ENCODE data around the gene INHA. TPM values are rescaled to one million over a fixed set of nuclear protein-coding genes. Genes with fewer than 3 reads are reported as not detected.

Gene INHA
- total and polyA plus RNA-seq, 4 donors = 0.51 to 3.6 (median 0.55) TPM; not detected in 1

DNA sequence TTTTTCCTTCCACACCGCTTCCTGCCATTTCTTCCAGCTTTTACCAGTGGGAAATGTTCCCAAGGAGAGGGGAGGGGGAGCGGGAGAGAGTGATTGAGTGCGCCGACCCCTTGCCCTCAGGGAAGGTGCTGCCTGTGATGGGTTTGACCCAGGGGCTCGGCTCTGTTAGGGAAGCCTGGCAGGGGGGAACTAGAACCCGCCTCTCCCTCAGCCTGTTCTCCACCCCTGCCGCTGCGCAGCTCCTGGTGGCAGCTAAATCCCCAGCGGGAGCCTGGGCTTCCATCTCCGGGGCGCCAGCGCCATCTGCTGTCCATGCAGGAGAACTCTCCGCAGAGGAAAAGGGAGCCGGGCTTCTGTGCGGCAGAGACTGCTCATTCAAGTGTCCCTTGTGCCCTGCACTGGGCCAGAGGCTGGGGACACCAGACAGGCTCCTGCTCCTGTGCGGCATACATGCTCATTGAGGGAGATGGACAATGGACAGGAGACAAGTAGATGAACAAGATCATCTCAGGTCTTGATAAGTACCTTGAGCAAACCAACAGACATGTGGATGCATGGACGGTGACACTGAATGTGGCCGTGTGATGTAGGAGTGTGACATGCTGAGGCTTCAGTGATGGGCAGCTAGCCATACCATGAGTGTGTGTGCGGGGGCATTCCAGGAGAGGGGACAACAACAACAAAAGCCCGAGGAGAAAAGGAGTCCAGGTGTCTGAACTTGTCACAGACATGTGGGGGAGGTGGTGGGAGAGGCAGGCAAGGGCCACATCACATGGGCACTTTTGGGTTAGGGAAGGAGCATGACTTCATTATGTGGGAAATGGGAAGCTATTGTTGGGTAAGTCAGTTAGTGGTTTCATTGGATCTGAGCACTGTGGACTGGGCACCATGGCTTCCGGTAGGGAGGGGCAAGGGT lies 41.8 kb upstream of the INHA start:
- Histone ChIP-seq H3K4me3 (ENCODE audit: low read length in 2 of 2) (no peak overlapping the region), H3K27me3 (ENCODE audit: control insufficient read depth in 1 of 2, insufficient read depth in 2 of 2, low read length in 1 of 2) (no peaks in the 10 kb centered on the region), H3K27ac (ENCODE audit: low read depth in 1 of 2, low read length in 2 of 2) (no peak overlapping the region), H3K4me1 (ENCODE audit: control insufficient read depth in 1 of 2, insufficient read depth in 2 of 2, low read length in 2 of 2) (no peaks in the 10 kb centered on the region), H3K9me3 (ENCODE audit: control insufficient read depth, low read length) (no peaks in the 10 kb centered on the region), H3K36me3 (ENCODE audit: control insufficient read depth in 1 of 2, insufficient read depth in 2 of 2, low read length in 1 of 2) (no peaks in the 10 kb centered on the region)
- DNase-seq = peak; percentile 91 to 97
- 10 to 16% methylated on average over 16 to 21 of the region's 21 CpGs for whole genome bisulfite sequencing, 2 donors
- intact Hi-C loops (cut with DNase I) = loop anchor here in 1 of 2 donors (1.0 to 10.0 kb wide), 2 partner anchors 127 to 366 kb away; partner anchors contain the start of gene NHEJ1
- peak; percentile 92 for ATAC-seq (ENCODE audit: low FRiP score)

DNA sequence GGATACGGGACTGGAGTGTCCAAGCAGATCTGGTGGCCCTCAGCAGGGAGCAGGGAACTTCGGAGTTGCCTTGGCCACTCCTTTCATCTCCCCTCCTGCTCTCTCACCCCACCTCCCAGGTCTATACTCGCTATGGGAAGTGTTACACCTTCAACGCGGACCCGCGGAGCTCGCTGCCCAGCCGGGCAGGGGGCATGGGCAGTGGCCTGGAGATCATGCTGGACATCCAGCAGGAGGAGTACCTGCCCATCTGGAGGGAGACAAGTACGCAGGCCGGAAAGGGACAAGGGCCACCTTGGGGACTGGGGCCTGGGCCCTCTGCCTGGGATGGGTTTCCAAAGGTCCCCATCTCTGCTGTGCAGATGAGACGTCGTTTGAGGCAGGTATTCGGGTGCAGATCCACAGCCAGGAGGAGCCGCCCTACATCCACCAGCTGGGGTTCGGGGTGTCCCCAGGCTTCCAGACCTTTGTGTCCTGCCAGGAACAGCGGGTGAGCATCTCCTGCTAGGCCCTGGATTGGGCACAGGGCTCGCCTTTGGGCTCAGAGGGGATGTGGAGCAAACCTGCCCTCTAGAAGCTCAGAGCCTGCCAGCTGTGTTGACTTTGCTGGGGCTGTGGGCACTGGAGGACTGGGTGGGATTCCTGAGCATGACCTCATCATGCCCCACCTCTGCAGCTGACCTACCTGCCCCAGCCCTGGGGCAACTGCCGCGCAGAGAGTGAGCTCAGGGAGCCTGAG lies 40.3 kb upstream of the INHA start:
- Histone ChIP-seq H3K9me3 (ENCODE audit: control insufficient read depth, low read length) (no peaks in the 10 kb centered on the region), H3K4me1 (ENCODE audit: control insufficient read depth in 1 of 2, insufficient read depth in 2 of 2, low read length in 2 of 2) (no peaks in the 10 kb centered on the region), H3K27me3 (ENCODE audit: control insufficient read depth in 1 of 2, insufficient read depth in 2 of 2, low read length in 1 of 2) (no peaks in the 10 kb centered on the region), H3K4me3 (ENCODE audit: low read length in 2 of 2) (no peak overlapping the region), H3K36me3 (ENCODE audit: control insufficient read depth in 1 of 2, insufficient read depth in 2 of 2, low read length in 1 of 2) (no peaks in the 10 kb centered on the region), H3K27ac (ENCODE audit: low read depth in 1 of 2, low read length in 2 of 2) (no peak overlapping the region)
- WGBS, 2 donors = 87 to 88% methylated on average over 19 to 20 of the region's 20 CpGs
- intact Hi-C loops (cut with DNase I) = loop anchor here in 1 of 2 donors (10.0 kb wide), 1 partner anchor 367 kb away; the partner anchor contains the start of gene NHEJ1
- ATAC-seq (ENCODE audit: low FRiP score) = no peak
- no peak for DNase-seq

DNA sequence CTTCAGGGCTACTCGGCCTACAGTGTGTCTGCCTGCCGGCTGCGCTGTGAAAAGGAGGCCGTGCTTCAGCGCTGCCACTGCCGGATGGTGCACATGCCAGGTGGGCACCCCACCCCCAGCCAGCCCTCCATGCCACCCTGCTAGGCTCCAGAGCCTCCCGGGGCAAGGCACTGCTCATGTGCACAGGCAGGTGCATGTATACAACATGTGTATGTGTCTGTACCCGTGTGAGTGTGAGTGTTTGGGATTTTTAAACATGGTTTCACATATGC lies 39.8 kb upstream of the INHA start:
- no peak overlapping the region for H3K4me3 ChIP-seq (ENCODE audit: low read length in 2 of 2)
- no peak for ATAC-seq (ENCODE audit: low FRiP score)
- H3K27me3 ChIP-seq (ENCODE audit: control insufficient read depth in 1 of 2, insufficient read depth in 2 of 2, low read length in 1 of 2) = no peaks in the 10 kb centered on the region
- no peaks in the 10 kb centered on the region for H3K9me3 ChIP-seq (ENCODE audit: control insufficient read depth, low read length)
- 86 to 87% methylated on average over 8 of the region's 8 CpGs for WGBS, 2 donors
- DNase-seq = no peak
- H3K4me1 ChIP-seq (ENCODE audit: control insufficient read depth in 1 of 2, insufficient read depth in 2 of 2, low read length in 2 of 2) = no peaks in the 10 kb centered on the region
- intact Hi-C loops (cut with DNase I) = loop anchor here in 1 of 2 donors (10.0 kb wide), 1 partner anchor 368 kb away; the partner anchor contains the start of gene NHEJ1
- no peaks in the 10 kb centered on the region for H3K36me3 ChIP-seq (ENCODE audit: control insufficient read depth in 1 of 2, insufficient read depth in 2 of 2, low read length in 1 of 2)
- no peak overlapping the region for H3K27ac ChIP-seq (ENCODE audit: low read depth in 1 of 2, low read length in 2 of 2)

DNA sequence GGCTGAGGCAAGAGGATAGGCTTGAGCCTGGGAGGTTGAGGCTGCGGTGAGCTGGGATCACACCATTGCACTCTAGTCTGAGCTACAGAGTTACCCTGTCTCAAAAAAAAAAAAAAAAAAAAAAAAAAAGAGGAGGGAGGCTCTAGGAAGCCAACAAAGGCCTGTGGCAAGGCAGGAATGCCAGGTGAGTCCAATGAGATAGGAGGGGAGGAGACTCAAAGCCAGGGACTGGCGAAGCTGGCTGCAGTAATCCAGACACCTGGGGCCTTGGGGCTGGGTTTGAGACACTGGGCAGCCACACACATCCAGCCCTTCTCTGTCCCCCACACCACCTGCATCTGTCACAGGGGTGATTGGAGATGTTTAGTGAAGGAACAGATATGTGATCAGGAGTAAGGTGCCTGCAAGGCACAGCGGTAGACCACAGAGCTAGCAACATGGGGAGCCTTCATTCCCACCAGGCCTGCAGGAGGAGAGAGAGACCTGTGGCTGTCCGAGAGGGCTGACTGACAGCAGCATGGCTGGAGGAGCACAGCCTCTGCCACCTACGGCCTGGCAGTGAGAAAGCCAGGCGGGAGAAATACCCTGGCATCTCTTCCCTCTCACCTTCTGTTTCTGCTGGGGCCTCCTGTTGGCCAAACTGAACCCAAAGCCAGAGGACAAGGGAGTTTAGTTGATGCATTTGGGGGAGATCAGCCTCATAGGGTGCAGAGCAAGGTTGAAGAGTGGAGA lies 38.0 kb upstream of the INHA start:
- 87 to 92% methylated on average over 6 of the region's 6 CpGs for whole genome bisulfite sequencing, 2 donors
- H3K4me3 ChIP-seq (ENCODE audit: low read length in 2 of 2) = no peak overlapping the region
- H3K27ac ChIP-seq (ENCODE audit: low read depth in 1 of 2, low read length in 2 of 2) = no peak overlapping the region
- no peak for ATAC-seq (ENCODE audit: low FRiP score)
- H3K36me3 ChIP-seq (ENCODE audit: control insufficient read depth in 1 of 2, insufficient read depth in 2 of 2, low read length in 1 of 2) = peaks cover 0 to 1% of the 10 kb centered on the region in 2 donors
- intact Hi-C loops (cut with DNase I) = loop anchor here in 1 of 2 donors (10.0 kb wide), 1 partner anchor 369 kb away; the partner anchor contains the start of gene NHEJ1
- no peaks in the 10 kb centered on the region for H3K9me3 ChIP-seq (ENCODE audit: control insufficient read depth, low read length)
- H3K4me1 ChIP-seq (ENCODE audit: control insufficient read depth in 1 of 2, insufficient read depth in 2 of 2, low read length in 2 of 2) = no peaks in the 10 kb centered on the region
- no peak for DNase-seq
- no peaks in the 10 kb centered on the region for H3K27me3 ChIP-seq (ENCODE audit: control insufficient read depth in 1 of 2, insufficient read depth in 2 of 2, low read length in 1 of 2)

DNA sequence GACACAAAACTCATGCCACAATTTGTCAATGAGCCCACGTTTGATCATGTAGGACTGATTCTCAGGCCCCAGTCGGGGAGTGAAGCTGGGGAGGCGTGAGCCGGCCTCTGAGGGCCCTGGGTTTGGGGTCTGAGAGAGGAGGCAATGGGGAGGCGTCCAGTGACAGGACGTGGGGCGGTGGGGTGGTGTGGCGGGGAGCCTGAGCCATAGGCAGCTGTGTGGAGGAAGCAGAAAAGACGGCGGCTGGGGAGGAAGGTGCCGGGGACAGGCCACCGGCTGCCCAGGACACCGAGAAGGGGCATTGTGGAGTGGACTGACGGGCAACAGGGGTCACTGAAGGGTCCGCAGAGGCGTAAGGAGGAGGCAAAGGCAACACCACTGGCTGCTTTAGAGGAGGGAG lies 35.7 kb upstream of the INHA start:
- DNase-seq (no peak), ATAC-seq (ENCODE audit: low FRiP score) (no peak)
- Histone ChIP-seq H3K4me1 (ENCODE audit: control insufficient read depth in 1 of 2, insufficient read depth in 2 of 2, low read length in 2 of 2) (no peaks in the 10 kb centered on the region), H3K27me3 (ENCODE audit: control insufficient read depth in 1 of 2, insufficient read depth in 2 of 2, low read length in 1 of 2) (no peaks in the 10 kb centered on the region), H3K9me3 (ENCODE audit: control insufficient read depth, low read length) (no peaks in the 10 kb centered on the region), H3K27ac (ENCODE audit: low read depth in 1 of 2, low read length in 2 of 2) (no peak overlapping the region), H3K4me3 (ENCODE audit: low read length in 2 of 2) (no peak overlapping the region), H3K36me3 (ENCODE audit: control insufficient read depth in 1 of 2, insufficient read depth in 2 of 2, low read length in 1 of 2) (peaks cover 0 to 2% of the 10 kb centered on the region in 2 donors)
- intact Hi-C loops (cut with DNase I) = loop anchor here in 1 of 2 donors (10.0 kb wide), 1 partner anchor 372 kb away; the partner anchor contains the start of gene NHEJ1
- WGBS, 2 donors = 86 to 87% methylated on average over 16 of the region's 16 CpGs

DNA sequence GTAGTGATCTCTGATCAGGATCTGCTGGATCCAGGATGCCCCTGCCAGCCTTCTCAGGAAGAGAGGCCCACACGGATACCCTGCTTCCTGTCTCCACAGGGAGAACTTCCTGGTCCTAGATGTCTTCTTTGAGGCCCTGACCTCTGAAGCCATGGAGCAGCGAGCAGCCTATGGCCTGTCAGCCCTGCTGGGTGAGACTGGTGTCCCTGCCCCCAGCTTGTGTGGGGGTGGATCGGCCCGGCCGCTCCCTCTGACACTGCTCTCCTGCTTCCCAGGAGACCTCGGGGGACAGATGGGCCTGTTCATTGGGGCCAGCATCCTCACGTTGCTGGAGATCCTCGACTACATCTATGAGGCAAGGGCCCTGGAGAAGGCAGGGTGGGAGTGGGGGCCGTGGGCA lies 35.1 kb upstream of the INHA start:
- intact Hi-C loops (cut with DNase I) = loop anchor here in 1 of 2 donors (10.0 kb wide), 1 partner anchor 372 kb away; the partner anchor contains the start of gene NHEJ1
- no peak overlapping the region for H3K4me3 ChIP-seq (ENCODE audit: low read length in 2 of 2)
- H3K36me3 ChIP-seq (ENCODE audit: control insufficient read depth in 1 of 2, insufficient read depth in 2 of 2, low read length in 1 of 2) = peaks cover 0 to 2% of the 10 kb centered on the region in 2 donors
- H3K4me1 ChIP-seq (ENCODE audit: control insufficient read depth in 1 of 2, insufficient read depth in 2 of 2, low read length in 2 of 2) = no peaks in the 10 kb centered on the region
- no peak overlapping the region for H3K27ac ChIP-seq (ENCODE audit: low read depth in 1 of 2, low read length in 2 of 2)
- no peaks in the 10 kb centered on the region for H3K9me3 ChIP-seq (ENCODE audit: control insufficient read depth, low read length)
- no peak for DNase-seq
- ATAC-seq (ENCODE audit: low FRiP score) = no peak
- 72 to 77% methylated on average over 8 to 9 of the region's 9 CpGs for WGBS, 2 donors
- H3K27me3 ChIP-seq (ENCODE audit: control insufficient read depth in 1 of 2, insufficient read depth in 2 of 2, low read length in 1 of 2) = no peaks in the 10 kb centered on the region

DNA sequence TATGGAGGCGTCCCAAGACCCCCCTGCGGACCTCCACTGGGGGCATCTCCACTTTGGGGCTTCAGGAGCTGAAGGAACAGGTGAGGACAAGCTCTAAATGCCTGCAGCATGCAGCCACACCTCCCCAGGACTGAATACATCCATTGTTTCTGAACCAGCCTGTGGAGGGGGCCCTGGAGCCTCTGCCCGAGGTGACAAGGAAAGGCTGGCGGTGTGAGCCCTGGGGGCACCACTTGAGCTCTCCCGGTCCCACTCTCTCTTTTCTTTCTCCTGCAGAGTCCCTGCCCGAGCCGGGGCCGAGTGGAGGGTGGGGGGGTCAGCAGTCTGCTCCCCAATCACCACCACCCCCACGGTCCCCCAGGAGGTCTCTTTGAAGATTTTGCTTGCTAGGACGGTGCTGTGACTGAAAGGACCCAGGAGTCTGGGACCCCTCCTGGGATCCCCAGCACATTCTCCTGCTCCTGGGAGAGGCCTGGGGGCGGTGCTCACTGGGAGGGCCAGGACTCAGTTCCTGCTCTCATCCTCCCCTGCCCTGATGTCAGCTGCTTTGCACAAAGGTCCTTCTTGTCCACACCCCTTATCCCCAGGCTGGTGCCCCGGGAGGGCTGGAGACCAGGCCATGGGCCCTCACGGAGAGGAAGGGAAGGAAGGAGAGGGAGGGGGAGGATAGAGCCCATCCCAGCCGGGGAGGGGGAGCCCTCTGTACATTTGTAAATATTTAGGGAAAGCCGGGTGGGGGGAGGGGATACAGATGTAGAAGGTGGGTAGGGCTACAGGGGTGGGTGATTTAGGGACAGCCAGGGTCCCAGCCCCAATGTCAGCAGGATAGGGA lies 34.2 kb upstream of the INHA start:
- ATAC-seq (ENCODE audit: low FRiP score) = no peak
- no peak for DNase-seq
- H3K36me3 ChIP-seq (ENCODE audit: control insufficient read depth in 1 of 2, insufficient read depth in 2 of 2, low read length in 1 of 2) = peaks cover 0 to 2% of the 10 kb centered on the region in 2 donors
- 65 to 67% methylated on average over 13 to 14 of the region's 15 CpGs for WGBS, 2 donors
- H3K4me3 ChIP-seq (ENCODE audit: low read length in 2 of 2) = no peak overlapping the region
- H3K27ac ChIP-seq (ENCODE audit: low read depth in 1 of 2, low read length in 2 of 2) = no peak overlapping the region
- H3K27me3 ChIP-seq (ENCODE audit: control insufficient read depth in 1 of 2, insufficient read depth in 2 of 2, low read length in 1 of 2) = no peaks in the 10 kb centered on the region
- H3K9me3 ChIP-seq (ENCODE audit: control insufficient read depth, low read length) = no peaks in the 10 kb centered on the region
- no peaks in the 10 kb centered on the region for H3K4me1 ChIP-seq (ENCODE audit: control insufficient read depth in 1 of 2, insufficient read depth in 2 of 2, low read length in 2 of 2)
- intact Hi-C loops (cut with DNase I) = loop anchor here in 1 of 2 donors (10.0 kb wide), 1 partner anchor 373 kb away; the partner anchor contains the start of gene NHEJ1

Measured in aorta (tissue), 5 donors.